ACC112 (cell line): ENCODE results near the gene RNF182.

ENCODE experiments used
- H2AFZ ChIP-seq: fragments of 200-600 bp; sonication (generic); one replicate; pipeline ENCODE4 v1.6.0; 2017; ENCODE audit warnings: antibody characterized with exemption, low read length; ENCODE audit not compliant: unreplicated experiment
- H3K27ac ChIP-seq: fragments of 200-600 bp; sonication (generic); 2 replicates; pipeline ENCODE4 v1.5.1; 2014; ENCODE audit warnings: low read depth, mild to moderate bottlenecking, antibody characterized with exemption, low read length, moderate library complexity
- H3K27me3 ChIP-seq: fragments of 200-600 bp; sonication (generic); 2 replicates; pipeline ENCODE4 v1.6.1; 2014; ENCODE audit warnings: mild to moderate bottlenecking, antibody characterized with exemption, low read length, moderate library complexity, mixed read lengths; ENCODE audit not compliant: insufficient read depth
- H3K36me3 ChIP-seq: fragments of 200-600 bp; sonication (generic); 2 replicates; pipeline ENCODE4 v1.6.1; 2016; ENCODE audit warnings: mild to moderate bottlenecking, antibody characterized with exemption, low read length, moderate library complexity, mixed read lengths; ENCODE audit not compliant: insufficient read depth
- H3K4me1 ChIP-seq: fragments of 200-600 bp; sonication (generic); one replicate; pipeline ENCODE4 v1.6.1; 2016; ENCODE audit warnings: low read length, mixed read lengths; ENCODE audit not compliant: insufficient read depth, unreplicated experiment, control insufficient read depth
- H3K4me3 ChIP-seq: fragments of 200-600 bp; sonication (generic); 2 replicates; pipeline ENCODE4 v1.5.1; 2014; ENCODE audit warnings: mild to moderate bottlenecking, low read depth, low read length
- H3K79me2 ChIP-seq: fragments of 200-600 bp; sonication (generic); one replicate; pipeline ENCODE4 v1.6.0; 2016; ENCODE audit warnings: low read length; ENCODE audit not compliant: control insufficient read depth, unreplicated experiment, insufficient read depth

The RNF182 gene

DNA sequence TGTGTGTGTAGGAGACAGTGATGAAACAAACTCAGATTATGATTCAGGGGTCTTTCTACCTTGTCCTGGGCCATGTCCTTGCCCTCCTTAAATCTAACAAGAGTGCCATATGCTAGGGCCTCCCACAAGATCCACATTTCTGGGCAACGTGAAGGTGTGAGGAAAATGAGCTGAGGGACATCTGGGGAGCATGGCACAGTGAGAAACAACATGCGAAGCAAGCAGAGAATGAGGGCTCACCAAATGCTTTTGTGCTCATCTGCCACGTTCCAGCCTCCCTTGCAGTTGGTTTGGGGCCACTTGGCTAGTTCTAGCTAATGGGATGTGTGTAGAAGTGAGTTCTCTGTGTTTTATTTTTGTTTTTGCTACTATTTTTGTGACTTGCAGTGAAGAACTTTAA is 21.4 kb upstream of the RNF182 start:
- Histone ChIP-seq H3K27me3 (peaks cover 32% of the 10 kb centered on the region), H2AFZ (no peak overlapping the region), H3K79me2 (no peaks in the 10 kb centered on the region), H3K4me3 (no peak overlapping the region), H3K4me1 (no peaks in the 10 kb centered on the region), H3K36me3 (no peaks in the 10 kb centered on the region), H3K27ac (no peak overlapping the region)

DNA sequence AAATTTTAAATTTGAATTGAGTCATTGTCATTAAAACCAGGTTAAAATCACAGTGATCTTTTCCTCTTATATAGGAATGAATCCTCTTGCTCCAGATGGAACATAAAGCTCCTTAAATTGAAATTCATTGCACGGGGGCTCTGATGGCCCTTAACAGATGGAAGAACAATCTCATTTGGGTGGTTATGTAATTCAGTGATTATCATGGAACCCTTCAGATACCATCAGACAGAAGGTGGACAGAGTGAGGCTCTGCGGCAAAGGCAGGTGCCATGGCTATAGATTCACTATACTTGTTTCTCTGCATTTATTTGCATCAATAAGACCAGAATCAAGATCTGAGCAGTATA is 17.8 kb upstream of the RNF182 start:
- H3K4me3 ChIP-seq: no peak overlapping the region
- peaks cover 24% of the 10 kb centered on the region for H3K27me3 ChIP-seq
- no peaks in the 10 kb centered on the region for H3K4me1 ChIP-seq
- no peak overlapping the region for H2AFZ ChIP-seq
- no peaks in the 10 kb centered on the region for H3K36me3 ChIP-seq
- no peak overlapping the region for H3K27ac ChIP-seq
- H3K79me2 ChIP-seq: no peaks in the 10 kb centered on the region

GRCh38 chr6:13907614-13908215 is 17.0 kb upstream of the RNF182 start:
- no peaks in the 10 kb centered on the region for H3K36me3 ChIP-seq
- peaks cover under 1% of the 10 kb centered on the region for H3K4me1 ChIP-seq
- H3K27me3 ChIP-seq: peaks cover 21% of the 10 kb centered on the region
- no peak overlapping the region for H3K27ac ChIP-seq
- no peaks in the 10 kb centered on the region for H3K79me2 ChIP-seq
- no peak overlapping the region for H2AFZ ChIP-seq
- no peak overlapping the region for H3K4me3 ChIP-seq

DNA sequence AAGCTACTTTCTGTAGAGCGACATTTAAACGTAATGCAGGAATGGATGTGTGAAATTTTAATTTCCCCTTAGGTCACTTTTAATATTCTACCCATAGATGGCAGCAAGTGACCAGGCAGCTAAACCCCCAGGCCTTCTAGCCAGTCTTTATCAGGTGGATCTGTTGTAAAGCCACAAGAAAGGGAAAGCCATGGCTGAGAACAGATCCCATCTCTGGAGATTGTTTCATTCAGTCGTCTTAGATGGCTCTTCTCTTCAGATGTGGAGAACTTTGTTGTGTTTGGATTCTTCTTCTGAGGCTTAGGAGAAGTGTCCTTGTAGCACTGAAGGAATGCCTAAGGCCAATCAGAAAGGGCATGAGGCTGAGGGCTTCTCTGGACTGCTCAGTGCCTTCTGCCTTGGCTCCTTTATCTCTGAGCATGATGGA is 15.8 kb upstream of the RNF182 start:
- Histone ChIP-seq H3K4me3 (no peak overlapping the region), H3K27ac (no peak overlapping the region), H3K36me3 (no peaks in the 10 kb centered on the region), H2AFZ (peak overlapping the region; percentile 30), H3K4me1 (peaks cover 10% of the 10 kb centered on the region), H3K27me3 (peaks cover 10% of the 10 kb centered on the region), H3K79me2 (no peaks in the 10 kb centered on the region)

DNA sequence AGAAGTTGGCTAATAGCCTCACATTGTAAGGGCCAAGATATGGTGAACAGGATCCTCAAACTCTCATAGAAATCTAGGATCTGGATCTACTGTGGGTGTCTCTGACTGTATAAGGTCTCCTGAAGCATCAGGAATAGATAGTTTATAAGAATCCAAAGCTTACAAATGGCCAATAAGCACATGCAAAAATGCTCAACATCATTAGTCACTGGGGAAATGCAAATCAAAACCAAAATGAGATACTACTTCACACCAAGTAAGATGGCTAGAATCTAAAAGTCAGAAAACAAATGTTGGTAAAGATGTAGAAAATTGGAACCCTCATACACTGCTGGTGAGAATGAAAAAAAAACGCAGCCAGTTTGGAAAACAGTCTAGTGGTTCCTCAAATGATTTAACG is 14.3 kb upstream of the RNF182 start:
- Histone ChIP-seq H2AFZ (no peak overlapping the region), H3K27me3 (peaks cover 10% of the 10 kb centered on the region), H3K4me3 (no peak overlapping the region), H3K79me2 (no peaks in the 10 kb centered on the region), H3K4me1 (peaks cover 20% of the 10 kb centered on the region), H3K36me3 (no peaks in the 10 kb centered on the region), H3K27ac (no peak overlapping the region)

GRCh38 chr6:13911337-13911736 is 13.4 kb upstream of the RNF182 start:
- Histone ChIP-seq H3K27ac (no peak overlapping the region), H3K79me2 (no peaks in the 10 kb centered on the region), H3K4me3 (no peak overlapping the region), H3K27me3 (peaks cover 10% of the 10 kb centered on the region), H3K36me3 (no peaks in the 10 kb centered on the region), H2AFZ (no peak overlapping the region), H3K4me1 (peaks cover 22% of the 10 kb centered on the region)

DNA sequence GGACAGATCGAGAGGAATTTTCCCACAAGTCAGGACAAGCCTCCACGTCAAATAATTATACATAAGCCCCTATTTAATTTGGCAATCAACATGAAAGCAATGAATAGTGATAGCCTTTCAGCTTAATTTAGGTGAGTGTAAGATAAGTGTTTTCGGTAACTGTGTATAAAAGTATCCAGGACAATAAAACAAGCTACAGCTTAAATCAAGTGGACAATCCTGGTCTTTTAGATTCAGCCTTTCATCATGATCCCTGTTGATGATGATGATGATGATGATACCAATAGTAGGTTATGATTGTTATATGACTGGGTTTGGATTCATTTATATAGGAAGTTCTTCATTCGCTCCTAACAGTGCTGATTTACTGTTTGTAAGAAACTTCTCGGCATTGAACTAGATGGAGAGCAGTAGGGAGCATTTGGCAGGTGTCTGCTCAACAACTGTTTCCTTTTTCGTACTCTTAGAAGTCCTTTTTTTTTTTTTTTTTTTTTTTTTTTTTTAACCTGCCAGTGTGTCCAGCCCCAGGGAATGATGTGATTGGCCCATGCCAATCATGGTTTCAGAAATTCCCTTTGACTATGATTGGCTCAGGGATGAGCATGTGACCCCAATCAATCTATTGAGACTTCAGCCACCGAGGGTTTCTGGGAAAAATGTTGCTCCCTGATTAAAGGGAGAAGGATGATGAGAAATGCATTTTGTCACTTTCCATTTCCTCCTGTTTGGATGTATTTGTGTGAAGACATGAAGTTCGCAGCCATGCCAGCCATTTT is 11.3 kb upstream of the RNF182 start:
- H3K4me3 ChIP-seq: no peak overlapping the region
- no peak overlapping the region for H3K27ac ChIP-seq
- H2AFZ ChIP-seq: no peak overlapping the region
- no peaks in the 10 kb centered on the region for H3K36me3 ChIP-seq
- H3K4me1 ChIP-seq: peaks cover 30% of the 10 kb centered on the region
- H3K27me3 ChIP-seq: no peaks in the 10 kb centered on the region
- no peaks in the 10 kb centered on the region for H3K79me2 ChIP-seq

GRCh38 chr6:13914351-13914750 is 10.4 kb upstream of the RNF182 start:
- H3K36me3 ChIP-seq: no peaks in the 10 kb centered on the region
- H3K4me3 ChIP-seq: no peak overlapping the region
- peaks cover 30% of the 10 kb centered on the region for H3K4me1 ChIP-seq
- no peak overlapping the region for H3K27ac ChIP-seq
- no peak overlapping the region for H2AFZ ChIP-seq
- no peaks in the 10 kb centered on the region for H3K27me3 ChIP-seq
- H3K79me2 ChIP-seq: no peaks in the 10 kb centered on the region

- Histone ChIP-seq H3K27ac (no peak overlapping the region), H3K27me3 (no peaks in the 10 kb centered on the region), H3K36me3 (no peaks in the 10 kb centered on the region), H3K4me1 (peaks cover 30% of the 10 kb centered on the region), H2AFZ (no peak overlapping the region), H3K4me3 (no peak overlapping the region), H3K79me2 (no peaks in the 10 kb centered on the region)
Measured at GRCh38 chr6:13915561-13916229, 9.1 kb upstream of the RNF182 start.

DNA sequence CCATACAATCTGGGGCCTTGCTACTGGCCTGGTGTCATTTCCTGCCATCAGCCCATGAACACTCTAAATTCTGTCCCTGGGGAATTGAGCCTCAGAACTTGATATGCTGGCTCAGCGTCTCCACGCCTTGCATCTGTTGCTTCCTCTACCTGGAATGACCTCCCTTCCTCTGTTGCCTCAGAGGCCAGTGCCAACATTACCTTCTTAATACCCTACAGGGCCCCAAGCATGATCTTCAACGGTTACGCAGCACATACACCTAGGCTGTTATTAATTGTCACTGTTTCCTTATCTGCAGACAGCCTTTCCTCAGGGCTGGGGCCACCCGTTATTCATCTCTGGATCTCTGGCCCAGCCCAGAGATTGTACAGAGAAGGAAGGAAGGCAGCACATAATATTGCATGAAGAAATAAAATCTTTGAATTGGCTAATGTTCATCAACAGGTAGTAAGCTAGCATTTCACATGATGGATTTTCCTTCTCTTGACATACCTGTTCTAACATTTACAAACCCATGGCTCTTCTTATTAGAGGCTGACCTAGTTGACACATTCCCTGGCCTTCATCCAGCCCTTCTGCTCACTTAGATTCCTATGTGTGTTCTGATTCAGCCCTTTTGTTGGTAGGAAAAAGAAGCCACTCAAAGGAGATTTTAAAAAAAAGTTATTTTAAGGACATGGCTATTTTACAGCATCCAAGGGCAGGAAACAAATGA is 8.4 kb upstream of the RNF182 start:
- Histone ChIP-seq H3K27ac (no peak overlapping the region), H3K4me3 (no peak overlapping the region), H3K36me3 (no peaks in the 10 kb centered on the region), H2AFZ (peak overlapping the region; percentile 9), H3K79me2 (no peaks in the 10 kb centered on the region), H3K4me1 (peaks cover 30% of the 10 kb centered on the region), H3K27me3 (no peaks in the 10 kb centered on the region)
